Karpas-422 (cell line): ENCODE results near the gene PCCB. TPM values are rescaled to one million over a fixed set of nuclear protein-coding genes. Genes with fewer than 3 reads are reported as not detected.

Source experiments
- DNase-seq: peaks from one replicate; pipeline ENCODE4 v3.0.0-alpha.2; 2015
- H2AFZ ChIP-seq: fragments of 200-600 bp; sonication (generic); 2 replicates; pipeline ENCODE4 v1.6.1; 2014; ENCODE audit warnings: antibody characterized with exemption, low read length, mixed read lengths
- H3K27ac ChIP-seq: fragments of 200-600 bp; sonication (generic); 2 replicates; pipeline ENCODE4 v1.5.1; 2014; ENCODE audit warnings: mild to moderate bottlenecking, low read length, moderate library complexity
- H3K27me3 ChIP-seq: fragments of 200-600 bp; sonication (generic); 2 replicates; pipeline ENCODE4 v1.6.1; 2014; ENCODE audit warnings: low read length, mixed read lengths
- H3K36me3 ChIP-seq: fragments of 200-600 bp; sonication (generic); 2 replicates; pipeline ENCODE4 v1.6.1; 2014; ENCODE audit warnings: low read length, mixed read lengths; ENCODE audit not compliant: insufficient read depth
- H3K4me1 ChIP-seq: fragments of 200-600 bp; sonication (generic); 2 replicates; pipeline ENCODE4 v1.6.1; 2014; ENCODE audit warnings: mild to moderate bottlenecking, low read length, mixed read lengths
- H3K4me2 ChIP-seq: fragments of 200-600 bp; sonication (generic); 2 replicates; pipeline ENCODE4 v1.6.1; 2014; ENCODE audit warnings: low read length, low read depth, mild to moderate bottlenecking; ENCODE audit not compliant: poor library complexity, severe bottlenecking
- H3K4me3 ChIP-seq: fragments of 200-600 bp; sonication (generic); 2 replicates; pipeline ENCODE4 v1.5.1; 2014; ENCODE audit warnings: mild to moderate bottlenecking, antibody characterized with exemption, low read length, mixed read lengths
- H3K79me2 ChIP-seq: fragments of 200-600 bp; sonication (generic); 2 replicates; pipeline ENCODE4 v1.6.1; 2014; ENCODE audit warnings: mild to moderate bottlenecking, low read length, mixed read lengths
- H3K9ac ChIP-seq: fragments of 200-600 bp; sonication (generic); 2 replicates; pipeline ENCODE4 v1.6.0; 2014; ENCODE audit warnings: low read length
- H3K9me2 ChIP-seq: fragments of 200-600 bp; sonication (generic), shearing (Covaris generic); replicated peaks from 2 replicates; pipeline ENCODE4 v1.6.0; 2014; ENCODE audit warnings: mild to moderate bottlenecking, low read length, moderate library complexity; ENCODE audit not compliant: insufficient read depth
- H3K9me3 ChIP-seq: fragments of 300-700, 200-600 bp; sonication (generic); 2 replicates; pipeline ENCODE4 v1.6.1; 2014; ENCODE audit warnings: low read length, mixed read lengths
- H4K20me1 ChIP-seq: fragments of 200-600 bp; sonication (generic); 2 replicates; pipeline ENCODE4 v1.6.1; 2014; ENCODE audit warnings: mild to moderate bottlenecking, antibody characterized with exemption, low read length, low read depth; ENCODE audit not compliant: insufficient read depth
- total RNA-seq: library from RNA; depleted of rRNA; stranded (reverse); fragments of >200 nt; shearing (Covaris generic); gene quantifications from 2 replicates; pipeline ENCODE4 v1.2.3, GENCODE V29; 2014; ENCODE audit warnings: low replicate concordance

The PCCB gene
- total RNA-seq, 1 experiment from 2014 or later = 59.2 TPM

- H3K27me3 ChIP-seq = no peaks in the 10 kb centered on the region
- H2AFZ ChIP-seq = no peak overlapping the region
- no peaks in the 10 kb centered on the region for H3K79me2 ChIP-seq
- H3K36me3 ChIP-seq = no peaks in the 10 kb centered on the region
- H4K20me1 ChIP-seq = no peaks in the 10 kb centered on the region
- no peak overlapping the region for H3K27ac ChIP-seq
- no peak overlapping the region for H3K4me2 ChIP-seq
- DNase-seq = peak; percentile 26
- no peak overlapping the region for H3K9ac ChIP-seq
- H3K4me3 ChIP-seq = no peak overlapping the region
- H3K9me2 ChIP-seq = no peaks in the 10 kb centered on the region
- H3K9me3 ChIP-seq = no peaks in the 10 kb centered on the region
- H3K4me1 ChIP-seq = no peaks in the 10 kb centered on the region
These were observed 13.0 kb upstream of the PCCB start for GRCh38 chr3:136237103-136237502.

- Histone ChIP-seq H3K9ac (no peak overlapping the region), H3K27me3 (no peaks in the 10 kb centered on the region), H4K20me1 (no peaks in the 10 kb centered on the region), H3K9me2 (no peaks in the 10 kb centered on the region), H2AFZ (no peak overlapping the region), H3K4me2 (no peak overlapping the region), H3K4me3 (no peak overlapping the region), H3K4me1 (no peaks in the 10 kb centered on the region), H3K36me3 (no peaks in the 10 kb centered on the region), H3K79me2 (no peaks in the 10 kb centered on the region), H3K9me3 (no peaks in the 10 kb centered on the region), H3K27ac (no peak overlapping the region)
- peak; percentile 26 for DNase-seq
These were observed 12.0 kb upstream of the PCCB start for GRCh38 chr3:136237961-136238649.

- Histone ChIP-seq H3K4me3 (no peak overlapping the region), H3K79me2 (no peaks in the 10 kb centered on the region), H2AFZ (no peak overlapping the region), H3K9me2 (no peaks in the 10 kb centered on the region), H3K36me3 (no peaks in the 10 kb centered on the region), H4K20me1 (no peaks in the 10 kb centered on the region), H3K4me2 (no peak overlapping the region), H3K27me3 (no peaks in the 10 kb centered on the region), H3K27ac (no peak overlapping the region), H3K4me1 (no peaks in the 10 kb centered on the region), H3K9ac (no peak overlapping the region), H3K9me3 (no peaks in the 10 kb centered on the region)
- no peak for DNase-seq
These were observed 11.0 kb upstream of the PCCB start for GRCh38 chr3:136239094-136239493.

GRCh38 chr3:136245691-136246090 is 4.4 kb upstream of the PCCB start:
- Histone ChIP-seq H2AFZ (no peak overlapping the region), H4K20me1 (no peaks in the 10 kb centered on the region), H3K4me1 (peaks cover 8% of the 10 kb centered on the region), H3K27me3 (no peaks in the 10 kb centered on the region), H3K9me2 (no peaks in the 10 kb centered on the region), H3K9me3 (no peaks in the 10 kb centered on the region), H3K9ac (no peak overlapping the region), H3K4me2 (no peak overlapping the region), H3K36me3 (no peaks in the 10 kb centered on the region), H3K27ac (no peak overlapping the region), H3K4me3 (no peak overlapping the region), H3K79me2 (no peaks in the 10 kb centered on the region)
- DNase-seq = no peak

- peaks cover 17% of the 10 kb centered on the region for H3K79me2 ChIP-seq
- H3K27me3 ChIP-seq = no peaks in the 10 kb centered on the region
- H2AFZ ChIP-seq = no peak overlapping the region
- H3K27ac ChIP-seq = no peak overlapping the region
- no peaks in the 10 kb centered on the region for H3K9me2 ChIP-seq
- H3K4me1 ChIP-seq = peaks cover 23% of the 10 kb centered on the region
- no peaks in the 10 kb centered on the region for H4K20me1 ChIP-seq
- H3K9me3 ChIP-seq = no peaks in the 10 kb centered on the region
- H3K4me2 ChIP-seq = no peak overlapping the region
- H3K4me3 ChIP-seq = no peak overlapping the region
- H3K36me3 ChIP-seq = no peaks in the 10 kb centered on the region
- no peak for DNase-seq
- no peak overlapping the region for H3K9ac ChIP-seq
These were observed 2.7 kb upstream of the PCCB start for GRCh38 chr3:136247436-136247835.

GRCh38 chr3:136247855-136248590 is 2.1 kb upstream of the PCCB start:
- no peaks in the 10 kb centered on the region for H3K36me3 ChIP-seq
- H3K9me2 ChIP-seq = no peaks in the 10 kb centered on the region
- H3K4me2 ChIP-seq = no peak overlapping the region
- no peak for DNase-seq
- no peaks in the 10 kb centered on the region for H3K9me3 ChIP-seq
- no peak overlapping the region for H3K27ac ChIP-seq
- H3K79me2 ChIP-seq = peaks cover 23% of the 10 kb centered on the region
- peaks cover 23% of the 10 kb centered on the region for H3K4me1 ChIP-seq
- no peak overlapping the region for H3K9ac ChIP-seq
- H4K20me1 ChIP-seq = no peaks in the 10 kb centered on the region
- no peaks in the 10 kb centered on the region for H3K27me3 ChIP-seq
- H2AFZ ChIP-seq = no peak overlapping the region
- H3K4me3 ChIP-seq = no peak overlapping the region

GRCh38 chr3:136249091-136249490 is 1.0 kb upstream of the PCCB start:
- Histone ChIP-seq H3K27ac (no peak overlapping the region), H3K36me3 (no peaks in the 10 kb centered on the region), H3K4me2 (no peak overlapping the region), H2AFZ (no peak overlapping the region), H3K9me2 (no peaks in the 10 kb centered on the region), H3K79me2 (peaks cover 33% of the 10 kb centered on the region), H3K9ac (no peak overlapping the region), H4K20me1 (no peaks in the 10 kb centered on the region), H3K9me3 (no peaks in the 10 kb centered on the region), H3K4me3 (no peak overlapping the region), H3K4me1 (peaks cover 23% of the 10 kb centered on the region), H3K27me3 (no peaks in the 10 kb centered on the region)
- no peak for DNase-seq

- Histone ChIP-seq H4K20me1 (no peaks in the 10 kb centered on the region), H3K9me3 (no peaks in the 10 kb centered on the region), H3K27me3 (no peaks in the 10 kb centered on the region), H3K9me2 (no peaks in the 10 kb centered on the region), H3K4me2 (peak overlapping the region; percentile 82), H3K4me3 (peak overlapping the region; percentile 68), H3K4me1 (peaks cover 23% of the 10 kb centered on the region), H2AFZ (peak overlapping the region; percentile 64), H3K36me3 (no peaks in the 10 kb centered on the region), H3K27ac (peak overlapping the region; percentile 87), H3K9ac (peak overlapping the region; percentile 74), H3K79me2 (peaks cover 35% of the 10 kb centered on the region)
- no peak for DNase-seq
These were observed 547 bp upstream of the PCCB start for GRCh38 chr3:136249593-136249992.
